ENCODE results near the gene OR5C1. TPM values are rescaled to one million over a fixed set of nuclear protein-coding genes. Genes with fewer than 3 reads are reported as not detected.
A peak's percentile ranks its signal among the peaks of the same experiment; 100 is the strongest.
"Not testable (repeated sequence)": the region's sequence is repeated elsewhere in the genome, so short reads cannot be mapped to it uniquely, and the experiment has no call there.

OR5C1 gene
- total RNA-seq, 1 donor from 2014 or later, result not detected

GRCh38 chr9:122800066-122801060, 11.6 kb downstream of the OR5C1 start, which contains the start of gene OR1K1:
Gene OR1K1 (plus strand): TSS chr9:122800123. CDS start chr9:122800123, 0 bp downstream.
- Mint-ChIP-seq H3K27ac (no peak within 1 kb of the TSS), H3K36me3 (no peaks in the 10 kb centered on the region), H3K4me1 (ENCODE audit: unreplicated experiment) (no peaks in the 10 kb centered on the region), H3K4me3 (no peak within 1 kb of the TSS), H3K27me3 (peaks cover 13% of the 10 kb centered on the region), H3K9me3 (no peaks in the 10 kb centered on the region)
- DNase-seq (ENCODE audit: extremely low spot score, unreplicated experiment), result no peak
- TF ChIP-seq CTCF (conservative IDR thresholded peaks at IDR 0.05), result no peak

GRCh38 chr9:122806661-122807060, 17.9 kb downstream of the OR5C1 start:
- no peak for DNase-seq (ENCODE audit: extremely low spot score, unreplicated experiment)
- no peak for TF ChIP-seq CTCF (conservative IDR thresholded peaks at IDR 0.05)
- no peaks in the 10 kb centered on the region for H3K9me3 Mint-ChIP-seq
- H3K4me3 Mint-ChIP-seq, result no peak overlapping the region
- no peaks in the 10 kb centered on the region for H3K4me1 Mint-ChIP-seq (ENCODE audit: unreplicated experiment)
- H3K36me3 Mint-ChIP-seq, result no peaks in the 10 kb centered on the region
- H3K27me3 Mint-ChIP-seq, result no peaks in the 10 kb centered on the region
- no peak overlapping the region for H3K27ac Mint-ChIP-seq

- Mint-ChIP-seq H3K4me3 (no peak overlapping the region), H3K27ac (no peak overlapping the region), H3K9me3 (no peaks in the 10 kb centered on the region), H3K36me3 (no peaks in the 10 kb centered on the region), H3K4me1 (ENCODE audit: unreplicated experiment) (no peaks in the 10 kb centered on the region), H3K27me3 (no peaks in the 10 kb centered on the region)
- TF ChIP-seq CTCF (conservative IDR thresholded peaks at IDR 0.05), result no peak
- DNase-seq (ENCODE audit: extremely low spot score, unreplicated experiment), result no peak
Observed at GRCh38 chr9:122807271-122807900, 18.7 kb downstream of the OR5C1 start.

GRCh38 chr9:122808141-122808540, 19.4 kb downstream of the OR5C1 start:
- H3K27me3 Mint-ChIP-seq, result no peaks in the 10 kb centered on the region
- H3K36me3 Mint-ChIP-seq, result no peaks in the 10 kb centered on the region
- DNase-seq (ENCODE audit: extremely low spot score, unreplicated experiment), result no peak
- H3K4me3 Mint-ChIP-seq, result no peak overlapping the region
- no peaks in the 10 kb centered on the region for H3K4me1 Mint-ChIP-seq (ENCODE audit: unreplicated experiment)
- no peak for TF ChIP-seq CTCF (conservative IDR thresholded peaks at IDR 0.05)
- no peaks in the 10 kb centered on the region for H3K9me3 Mint-ChIP-seq
- no peak overlapping the region for H3K27ac Mint-ChIP-seq

- peak overlapping the region; percentile 73 for H3K4me3 Mint-ChIP-seq
- H3K4me1 Mint-ChIP-seq (ENCODE audit: unreplicated experiment); H3K9me3 Mint-ChIP-seq; H3K27ac Mint-ChIP-seq; DNase-seq (ENCODE audit: extremely low spot score, unreplicated experiment); H3K36me3 Mint-ChIP-seq; H3K27me3 Mint-ChIP-seq: not testable (repeated sequence)
Observed at GRCh38 chr9:122809261-122809660, 20.5 kb downstream of the OR5C1 start.
